Left forelimb (tissue), 1 donor: ENCODE data around the gene GPR4.
A peak's percentile ranks its signal among the peaks of the same experiment; 100 is the strongest.

Source experiments
- DNase-seq: peaks from one replicate; pipeline ENCODE4 v3.0.0-alpha.2; 2018; ENCODE audit warnings: low spot score

The GPR4 gene

DNA sequence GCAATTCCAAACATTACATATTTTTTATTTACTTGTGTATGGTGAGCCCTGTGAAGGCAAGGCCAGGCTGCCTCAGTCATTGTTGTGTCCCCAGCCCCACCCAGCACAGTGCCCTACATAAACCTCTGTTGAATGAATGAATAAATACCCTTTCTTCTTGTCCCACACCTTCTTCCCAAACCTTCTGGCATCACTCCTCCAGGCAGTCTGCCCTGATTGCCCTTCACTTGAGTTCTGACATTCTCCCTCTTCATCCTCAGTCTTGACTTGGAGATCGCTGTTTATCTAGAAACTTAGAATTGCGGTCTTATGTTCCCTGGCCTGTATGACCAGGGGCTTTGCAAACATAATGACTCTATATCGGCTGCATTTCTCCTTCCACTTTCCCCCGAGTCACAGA, 12.2 kb downstream of the GPR4 start:
- no peak for DNase-seq

DNA sequence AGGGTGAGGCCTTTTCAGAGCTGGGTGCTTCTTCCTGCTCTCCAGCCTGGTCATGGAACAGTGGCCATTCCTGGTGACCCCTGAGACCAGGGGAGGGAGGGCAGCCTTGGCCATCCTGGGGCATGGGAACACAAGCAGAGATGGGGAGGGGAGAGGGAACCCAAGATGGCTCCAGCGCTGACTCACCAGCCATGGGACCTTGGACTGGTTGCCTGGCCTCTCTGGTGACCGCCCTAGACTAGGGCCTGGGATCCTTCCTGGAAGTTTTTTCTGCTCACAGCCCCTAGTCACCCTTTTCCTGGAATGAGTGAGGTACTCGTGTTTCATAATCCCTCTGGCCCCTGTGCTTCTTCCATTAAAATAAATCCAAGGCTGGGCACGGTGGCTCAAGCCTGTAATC, 14.1 kb downstream of the GPR4 start:
- no peak for DNase-seq

DNA sequence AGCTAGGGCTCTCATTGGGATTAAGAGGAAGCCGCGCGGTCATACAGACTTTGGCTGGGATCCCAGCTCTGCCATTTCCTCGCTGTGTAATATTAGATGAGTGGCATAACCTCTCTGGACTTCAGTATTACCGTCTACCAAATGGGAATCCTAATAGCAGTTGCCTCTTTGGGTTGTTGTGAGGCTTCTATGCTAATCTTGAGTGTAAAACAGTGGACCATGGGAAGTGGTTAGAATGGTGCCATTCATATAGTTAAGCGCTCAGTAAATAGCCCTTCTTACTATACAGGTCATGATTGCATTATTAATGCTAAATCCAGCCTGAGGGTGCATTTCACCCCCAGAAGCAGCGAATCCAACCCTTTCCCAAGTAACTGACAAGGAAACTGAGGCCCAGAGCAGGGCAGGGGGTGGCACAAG, 16.8 kb downstream of the GPR4 start:
- DNase-seq = no peak

- peak; percentile 98 for DNase-seq
Measured at GRCh38 chr19:45584332-45585157, 17.5 kb downstream of the GPR4 start, which contains the start of gene OPA3. TSS of gene OPA3 (minus strand) at chr19:45584802. CDS start at chr19:45584764, 38 bp downstream.

DNA sequence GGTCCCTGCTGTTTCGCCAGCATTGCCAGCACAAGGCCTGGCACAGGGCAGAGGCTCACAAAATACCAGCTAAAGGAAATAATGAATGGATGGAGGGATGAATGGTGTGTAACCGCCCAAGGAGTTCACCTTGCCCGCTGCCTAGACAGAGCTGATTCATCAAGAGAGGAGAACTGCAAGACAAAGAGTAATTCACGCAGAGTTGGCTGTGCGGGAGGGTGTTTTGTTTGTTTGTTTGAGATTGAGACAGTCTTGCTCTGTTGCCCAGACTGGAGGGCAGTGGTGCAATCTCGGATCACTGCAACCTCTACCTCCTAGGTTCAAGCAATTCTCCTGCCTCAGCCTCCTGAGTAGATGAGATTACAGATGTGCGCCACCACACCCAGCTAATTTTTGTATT, 20.4 kb downstream of the GPR4 start:
- no peak for DNase-seq

DNA sequence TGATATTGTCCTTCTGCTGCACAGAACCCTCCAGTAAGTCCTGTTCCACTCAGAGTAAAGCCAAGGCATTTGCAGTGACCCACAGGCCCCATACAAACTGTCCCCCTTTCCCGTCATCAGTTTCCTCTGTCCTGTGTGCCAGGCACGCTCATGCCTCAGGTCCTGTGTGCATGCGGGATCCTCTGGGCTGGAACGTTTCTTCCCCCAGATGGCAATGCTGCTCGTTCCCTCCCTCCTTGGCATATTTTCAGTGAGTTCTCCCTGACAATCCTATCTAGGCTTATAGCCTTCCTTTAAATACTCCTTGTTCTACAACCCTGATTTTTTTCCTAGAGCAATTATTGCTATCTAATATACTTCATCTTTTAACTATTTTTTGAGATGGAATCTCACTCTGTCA, 23.2 kb downstream of the GPR4 start:
- DNase-seq = no peak

DNA sequence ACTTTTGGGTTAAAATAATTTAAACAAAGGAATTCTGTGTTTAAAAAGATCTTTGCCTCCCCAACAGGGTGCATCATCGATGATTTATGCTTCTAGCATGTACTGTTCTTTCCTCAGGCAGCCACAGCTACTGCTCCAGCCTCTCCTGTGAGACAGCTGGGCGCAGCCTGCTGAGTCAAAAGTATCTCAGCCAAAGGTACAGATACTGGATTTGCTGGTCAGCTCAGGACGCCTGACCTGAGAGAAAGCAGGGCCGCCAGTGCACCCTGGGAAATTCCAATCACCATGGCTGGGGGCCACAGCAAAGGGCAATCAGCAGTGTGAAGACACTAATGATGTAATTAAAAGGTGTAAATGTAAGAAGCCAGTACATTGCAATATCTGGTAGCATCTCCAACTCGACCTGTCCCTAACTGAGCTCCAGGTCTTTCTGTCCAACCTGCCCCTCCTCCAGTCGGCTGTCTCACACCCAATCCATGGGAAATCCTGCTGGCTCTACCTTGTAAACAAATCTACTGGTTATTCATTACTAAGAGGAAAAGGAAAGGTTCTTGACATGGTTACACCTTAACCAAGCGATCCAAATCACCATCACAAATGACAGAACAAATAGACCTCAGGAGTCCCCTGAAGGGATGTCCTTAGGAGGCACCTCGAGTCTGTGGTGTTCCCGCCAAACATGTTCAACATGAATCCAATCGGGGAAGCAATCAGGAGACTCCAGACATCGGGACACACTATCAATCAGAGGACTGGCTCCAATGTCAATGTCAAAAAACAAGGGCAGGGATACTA, 24.7 kb downstream of the GPR4 start:
- no peak for DNase-seq

- DNase-seq = no peak
Measured at GRCh38 chr19:45576682-45577081, 25.3 kb downstream of the GPR4 start.

DNA sequence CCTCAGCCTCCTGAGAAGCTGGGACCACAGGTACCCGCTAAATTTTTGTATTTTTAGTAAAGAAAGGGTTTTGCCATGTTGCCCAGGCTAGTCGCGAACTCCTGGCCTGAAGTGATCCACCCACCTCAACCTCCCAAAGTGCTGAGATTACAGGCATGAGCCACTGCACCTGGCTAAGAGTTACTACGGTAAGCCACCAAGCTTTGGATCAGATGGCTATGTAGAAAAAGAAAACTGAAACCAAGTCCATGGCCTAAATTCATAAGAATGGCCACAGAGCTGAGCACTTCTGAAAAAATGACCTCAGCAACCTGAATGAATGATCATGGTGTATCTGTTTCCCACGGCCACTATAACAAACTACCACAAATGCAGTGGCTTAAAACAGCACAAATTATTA, 26.8 kb downstream of the GPR4 start:
- no peak for DNase-seq

- no peak for DNase-seq
Measured at GRCh38 chr19:45574526-45574925, 27.5 kb downstream of the GPR4 start.

GRCh38 chr19:45571457-45572220, 30.4 kb downstream of the GPR4 start:
- DNase-seq = no peak

DNA sequence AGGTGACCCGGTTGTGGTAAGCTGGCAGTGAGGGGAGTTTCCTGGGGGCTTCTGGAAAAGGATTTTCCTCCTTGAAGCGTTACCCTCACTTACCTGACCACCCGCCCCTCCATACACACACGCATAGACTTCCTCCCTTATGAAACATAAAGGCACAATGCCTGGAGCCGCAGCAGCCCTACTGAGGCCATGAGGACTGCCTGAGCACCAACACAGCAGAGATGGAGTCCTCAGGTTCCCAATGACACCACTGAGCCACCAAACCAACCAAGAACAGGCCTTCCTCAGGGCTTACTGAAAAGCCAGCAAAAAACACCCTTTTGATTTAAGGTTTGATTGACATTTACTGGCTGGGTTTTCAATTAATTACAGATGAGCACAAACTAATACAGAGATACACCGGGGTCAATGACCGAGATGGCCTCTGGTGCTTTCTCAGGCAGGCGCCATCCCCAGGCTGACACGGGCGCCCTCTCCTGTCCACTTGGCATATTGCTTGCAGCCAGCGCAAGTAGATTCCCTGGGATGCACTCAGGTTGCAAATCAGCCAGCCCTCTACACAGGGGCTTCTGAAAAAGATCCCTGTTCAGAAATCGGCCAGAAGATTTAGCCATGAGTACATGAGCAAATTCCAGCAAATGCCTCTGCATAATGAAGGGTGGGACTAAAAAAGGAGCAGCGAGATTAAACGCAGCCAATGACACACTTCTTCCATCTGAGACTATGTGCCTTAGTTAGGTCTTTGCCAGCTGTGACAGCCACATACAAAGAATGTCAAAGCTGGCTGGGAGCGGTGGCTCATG, 32.2 kb downstream of the GPR4 start:
- no peak for DNase-seq

GRCh38 chr19:45568732-45569131, 33.3 kb downstream of the GPR4 start:
- DNase-seq = no peak

DNA sequence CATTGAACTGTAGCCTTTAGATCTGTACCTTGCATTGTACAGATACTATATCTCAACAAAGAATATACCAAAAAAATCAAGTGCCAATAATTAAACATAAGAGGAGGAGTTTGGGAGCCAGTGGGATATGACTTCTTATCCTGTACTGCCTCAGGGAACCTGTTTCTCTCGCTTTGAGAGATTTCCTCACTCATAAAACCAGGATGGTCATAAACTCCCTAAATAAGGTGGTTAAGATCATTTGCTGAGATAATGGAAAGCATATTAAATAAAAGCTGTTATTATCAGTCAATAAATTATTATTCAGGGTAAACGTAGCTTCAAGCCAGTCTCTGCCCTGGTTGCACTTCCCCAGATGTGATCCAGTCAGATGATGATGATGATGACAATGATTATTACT, 34.4 kb downstream of the GPR4 start:
- DNase-seq = no peak

GRCh38 chr19:45564131-45564780, 37.8 kb downstream of the GPR4 start:
- no peak for DNase-seq

GRCh38 chr19:45560686-45561085, 41.3 kb downstream of the GPR4 start:
- DNase-seq = no peak

- no peak for DNase-seq
Measured at GRCh38 chr19:45560038-45560437, 42.0 kb downstream of the GPR4 start.

- no peak for DNase-seq
Measured at GRCh38 chr19:45558399-45558878, 43.6 kb downstream of the GPR4 start.

GRCh38 chr19:45556835-45557234, 45.2 kb downstream of the GPR4 start:
- DNase-seq = no peak

- no peak for DNase-seq
Measured at GRCh38 chr19:45554481-45554880, 47.5 kb downstream of the GPR4 start.

GRCh38 chr19:45553464-45553863, 48.5 kb downstream of the GPR4 start:
- DNase-seq = no peak
